Measurements from ENCODE around the gene NEU4. TPM values are rescaled to one million over a fixed set of nuclear protein-coding genes. Genes with fewer than 3 reads are reported as not detected.

NEU4 gene
- polyA plus RNA-seq, 3 donors, result 0.26 to 2.6 (median 0.99) TPM

DNA sequence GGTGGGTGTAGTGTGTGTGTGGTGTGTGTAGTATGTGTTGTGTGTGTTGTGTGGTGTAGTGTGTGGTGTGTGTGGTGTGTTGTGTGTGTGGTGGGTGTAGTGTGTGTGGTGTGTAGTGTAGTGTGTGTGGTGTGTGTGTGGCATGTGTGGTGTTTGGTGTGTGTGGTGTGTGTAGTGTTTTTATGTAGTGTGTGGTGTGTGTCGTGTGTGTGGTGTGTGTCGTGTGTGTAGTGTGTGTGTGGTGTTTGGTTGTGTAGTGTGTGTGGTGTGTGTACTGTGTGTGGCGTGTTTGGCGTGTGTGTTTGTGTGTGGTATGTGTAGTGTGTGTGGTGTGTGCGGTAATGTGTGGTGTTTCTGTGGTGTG is 55.8 kb downstream of the NEU4 start:
- intact Hi-C loops (cut with micrococcal nuclease), result no loop called here

DNA sequence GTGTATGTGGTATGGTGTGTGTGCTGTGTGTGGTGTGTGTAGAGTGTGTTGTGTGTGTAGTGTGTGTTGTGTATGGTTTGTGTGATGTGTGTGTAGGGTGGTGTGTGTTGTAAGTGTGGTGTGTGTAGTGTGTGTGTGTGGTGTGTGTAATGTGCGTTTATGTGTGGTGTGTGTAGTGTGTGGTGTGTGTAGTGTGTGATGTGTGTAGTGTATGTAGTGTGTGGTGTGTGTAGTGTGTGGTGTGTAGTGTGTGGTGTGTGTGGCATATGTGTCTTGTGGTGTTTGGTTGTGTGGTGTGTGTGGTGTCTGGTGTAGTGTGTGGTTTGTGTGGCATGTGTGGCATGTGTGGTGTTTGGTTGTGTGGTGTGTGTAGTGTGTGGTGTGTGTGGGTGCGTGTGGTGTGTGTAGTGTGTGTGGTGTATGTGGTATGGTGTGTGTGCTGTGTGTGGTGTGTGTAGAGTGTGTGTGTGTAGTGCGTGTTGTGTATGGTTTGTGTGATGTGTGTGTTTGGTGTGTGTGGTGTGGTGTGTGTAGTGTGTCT is 56.5 kb downstream of the NEU4 start:
- Histone ChIP-seq H3K27me3 (ENCODE audit: control insufficient read depth in 2 of 2, insufficient read depth in 2 of 2, low read length in 2 of 2) (peaks cover 0 to 46% of the 10 kb centered on the region in 2 donors), H3K4me2 (replicated peaks; ENCODE audit: extremely low read depth, low read length, poor library complexity, severe bottlenecking) (no peak overlapping the region), H3K27ac (ENCODE audit: low read depth in 1 of 2, low read length in 2 of 2) (no peak overlapping the region), H4K20me1 (ENCODE audit: insufficient read depth, low read length) (no peaks in the 10 kb centered on the region), H3K9me3 (replicated peaks in 1 of 2; ENCODE audit: control insufficient read depth in 1 of 2, insufficient read depth in 1 of 2, low read length in 2 of 2) (peaks cover 0 to 11% of the 10 kb centered on the region in 2 donors), H3K36me3 (replicated peaks in 1 of 2; ENCODE audit: control insufficient read depth in 1 of 2, insufficient read depth in 2 of 2, low read length in 2 of 2) (no peaks in the 10 kb centered on the region), H3K79me2 (ENCODE audit: insufficient read depth, low read length) (no peaks in the 10 kb centered on the region), H3K9ac (ENCODE audit: insufficient read depth, low read length, poor library complexity, severe bottlenecking) (no peak overlapping the region), H3K4me1 (ENCODE audit: control insufficient read depth in 1 of 2, insufficient read depth in 2 of 2, low read length in 2 of 2) (no peaks in the 10 kb centered on the region), H2AFZ (ENCODE audit: insufficient read depth, low read depth, low read length, poor library complexity, severe bottlenecking) (no peak overlapping the region), H3K4me3 (replicated peaks in 1 of 3; ENCODE audit: low read depth in 2 of 3, low read length in 3 of 3) (no peak overlapping the region)
- peaks cover 37 to 63% (median 47%) of the 10 kb centered on the region in 3 donors for H3K27me3 Mint-ChIP-seq (ENCODE audit: low read depth in 3 of 3)
- H3K9me3 Mint-ChIP-seq, result peaks cover 2 to 18% (median 8%) of the 10 kb centered on the region in 7 donors
- H3K36me3 Mint-ChIP-seq, result peaks cover 0 to 2% of the 10 kb centered on the region in 2 donors
- 94% methylated on average over 3 of the region's 3 CpGs for WGBS (ENCODE audit: insufficient coverage)
- TF ChIP-seq, protein P1, sequence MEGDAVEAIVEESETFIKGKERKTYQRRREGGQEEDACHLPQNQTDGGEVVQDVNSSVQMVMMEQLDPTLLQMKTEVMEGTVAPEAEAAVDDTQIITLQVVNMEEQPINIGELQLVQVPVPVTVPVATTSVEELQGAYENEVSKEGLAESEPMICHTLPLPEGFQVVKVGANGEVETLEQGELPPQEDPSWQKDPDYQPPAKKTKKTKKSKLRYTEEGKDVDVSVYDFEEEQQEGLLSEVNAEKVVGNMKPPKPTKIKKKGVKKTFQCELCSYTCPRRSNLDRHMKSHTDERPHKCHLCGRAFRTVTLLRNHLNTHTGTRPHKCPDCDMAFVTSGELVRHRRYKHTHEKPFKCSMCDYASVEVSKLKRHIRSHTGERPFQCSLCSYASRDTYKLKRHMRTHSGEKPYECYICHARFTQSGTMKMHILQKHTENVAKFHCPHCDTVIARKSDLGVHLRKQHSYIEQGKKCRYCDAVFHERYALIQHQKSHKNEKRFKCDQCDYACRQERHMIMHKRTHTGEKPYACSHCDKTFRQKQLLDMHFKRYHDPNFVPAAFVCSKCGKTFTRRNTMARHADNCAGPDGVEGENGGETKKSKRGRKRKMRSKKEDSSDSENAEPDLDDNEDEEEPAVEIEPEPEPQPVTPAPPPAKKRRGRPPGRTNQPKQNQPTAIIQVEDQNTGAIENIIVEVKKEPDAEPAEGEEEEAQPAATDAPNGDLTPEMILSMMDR (IDR thresholded peaks at IDR 0.05), result no peak
- H3K4me3 Mint-ChIP-seq, result peak overlapping the region in 1 of 2 donors; percentile 72
- no peak for DNase-seq
- peaks cover 5% of the 10 kb centered on the region for H3K4me1 Mint-ChIP-seq
- intact Hi-C loops (cut with micrococcal nuclease), result no loop called here
- H3K27ac Mint-ChIP-seq, result peak overlapping the region in 2 of 7 donors; percentile 2 to 58

More for the DNA sequence above, 55.8 kb downstream of the NEU4 start:
- no peaks in the 10 kb centered on the region for H3K36me3 ChIP-seq (replicated peaks in 1 of 2; ENCODE audit: control insufficient read depth in 1 of 2, insufficient read depth in 2 of 2, low read length in 2 of 2)
- H4K20me1 ChIP-seq (ENCODE audit: insufficient read depth, low read length), result no peaks in the 10 kb centered on the region
- H3K27ac ChIP-seq (ENCODE audit: low read depth in 1 of 2, low read length in 2 of 2), result no peak overlapping the region
- Mint-ChIP-seq H3K9me3 (peaks cover 2 to 18% (median 8%) of the 10 kb centered on the region in 7 donors), H3K27ac (no peak overlapping the region), H3K27me3 (ENCODE audit: low read depth in 3 of 3) (peaks cover 37 to 63% (median 47%) of the 10 kb centered on the region in 3 donors), H3K4me1 (peaks cover 6% of the 10 kb centered on the region), H3K36me3 (peaks cover 0 to 2% of the 10 kb centered on the region in 2 donors), H3K4me3 (peak overlapping the region in 1 of 2 donors; percentile 72)
- peaks cover 0 to 46% of the 10 kb centered on the region in 2 donors for H3K27me3 ChIP-seq (ENCODE audit: control insufficient read depth in 2 of 2, insufficient read depth in 2 of 2, low read length in 2 of 2)
- no peak for DNase-seq
- H3K9ac ChIP-seq (ENCODE audit: insufficient read depth, low read length, poor library complexity, severe bottlenecking), result no peak overlapping the region
- H3K79me2 ChIP-seq (ENCODE audit: insufficient read depth, low read length), result no peaks in the 10 kb centered on the region
- 94% methylated on average over 5 of the region's 5 CpGs for WGBS (ENCODE audit: insufficient coverage)
- peaks cover 0 to 11% of the 10 kb centered on the region in 2 donors for H3K9me3 ChIP-seq (replicated peaks in 1 of 2; ENCODE audit: control insufficient read depth in 1 of 2, insufficient read depth in 1 of 2, low read length in 2 of 2)
- no peak overlapping the region for H2AFZ ChIP-seq (ENCODE audit: insufficient read depth, low read depth, low read length, poor library complexity, severe bottlenecking)
- H3K4me3 ChIP-seq (replicated peaks in 1 of 3; ENCODE audit: low read depth in 2 of 3, low read length in 3 of 3), result no peak overlapping the region
- no peak overlapping the region for H3K4me2 ChIP-seq (replicated peaks; ENCODE audit: extremely low read depth, low read length, poor library complexity, severe bottlenecking)
- TF ChIP-seq, protein P1 (IDR thresholded peaks at IDR 0.05), result no peak
- peaks cover 0 to 4% of the 10 kb centered on the region in 2 donors for H3K4me1 ChIP-seq (ENCODE audit: control insufficient read depth in 1 of 2, insufficient read depth in 2 of 2, low read length in 2 of 2)

Measured in CD14-positive monocyte (primary cell).